ENCODE results near the gene GALNT12.
A peak's percentile ranks its signal among the peaks of the same experiment; 100 is the strongest.

Gene GALNT12

GRCh38 chr9:98781588-98782383 lies 25.7 kb upstream of the GALNT12 start:
- DNase-seq (ENCODE audit: insufficient read length, low spot score) (no peak), FAIRE-seq (no peak)

GRCh38 chr9:98783518-98784226 lies 23.8 kb upstream of the GALNT12 start:
- DNase-seq (ENCODE audit: insufficient read length, low spot score) (no peak), FAIRE-seq (no peak)

GRCh38 chr9:98784831-98785806 lies 22.4 kb upstream of the GALNT12 start:
- FAIRE-seq: no peak
- DNase-seq (ENCODE audit: insufficient read length, low spot score): no peak

GRCh38 chr9:98786750-98787510 lies 20.5 kb upstream of the GALNT12 start:
- DNase-seq (ENCODE audit: insufficient read length, low spot score) (no peak), FAIRE-seq (no peak)

- DNase-seq (ENCODE audit: insufficient read length, low spot score) (no peak), FAIRE-seq (no peak)
Measured at GRCh38 chr9:98787766-98788335, 19.6 kb upstream of the GALNT12 start.

- FAIRE-seq (no peak), DNase-seq (ENCODE audit: insufficient read length, low spot score) (no peak)
Measured at GRCh38 chr9:98789483-98790133, 17.9 kb upstream of the GALNT12 start.

GRCh38 chr9:98790134-98790841 lies 17.2 kb upstream of the GALNT12 start:
- DNase-seq (ENCODE audit: insufficient read length, low spot score) (no peak), FAIRE-seq (no peak)

- FAIRE-seq: no peak
- peak; percentile 65 for DNase-seq (ENCODE audit: insufficient read length, low spot score)
Measured at GRCh38 chr9:98790842-98791607, 16.4 kb upstream of the GALNT12 start.

GRCh38 chr9:98791608-98792490 lies 15.6 kb upstream of the GALNT12 start:
- no peak for DNase-seq (ENCODE audit: insufficient read length, low spot score)

GRCh38 chr9:98793031-98793430 lies 14.4 kb upstream of the GALNT12 start:
- no peak for DNase-seq (ENCODE audit: insufficient read length, low spot score)
- FAIRE-seq: no peak

More at GRCh38 chr9:98791608-98792490, 15.6 kb upstream of the GALNT12 start:
- no peak for FAIRE-seq

GRCh38 chr9:98794802-98795201 lies 12.7 kb upstream of the GALNT12 start:
- no peak for FAIRE-seq
- no peak for DNase-seq (ENCODE audit: insufficient read length, low spot score)

- no peak for DNase-seq (ENCODE audit: insufficient read length, low spot score)
- no peak for FAIRE-seq
Measured at GRCh38 chr9:98795295-98795955, 12.0 kb upstream of the GALNT12 start.

GRCh38 chr9:98795970-98796363 lies 11.5 kb upstream of the GALNT12 start:
- DNase-seq (ENCODE audit: insufficient read length, low spot score) (no peak), FAIRE-seq (no peak)

- FAIRE-seq (no peak), DNase-seq (ENCODE audit: insufficient read length, low spot score) (peak; percentile 77)
Measured at GRCh38 chr9:98796364-98797101, 10.9 kb upstream of the GALNT12 start, which contains the start of gene ANKS6. ANKS6 (minus strand) TSS chr9:98796555; CDS start chr9:98796491, 64 bp downstream.

- no peak for DNase-seq (ENCODE audit: insufficient read length, low spot score)
- FAIRE-seq: no peak
Measured at GRCh38 chr9:98797491-98797890, 10.0 kb upstream of the GALNT12 start.

GRCh38 chr9:98798254-98798653 lies 9.2 kb upstream of the GALNT12 start:
- no peak for FAIRE-seq
- no peak for DNase-seq (ENCODE audit: insufficient read length, low spot score)
